ENCODE results near the gene CASP8. TPM values are rescaled to one million over a fixed set of nuclear protein-coding genes. Genes with fewer than 3 reads are reported as not detected.
A peak's percentile ranks its signal among the peaks of the same experiment; 100 is the strongest.

The CASP8 gene
- total and polyA plus RNA-seq, 9 of the 15 experiments (the other 6 are each of a cell fraction or from before 2014, with no cell fraction given), result 10.2 to 31.4 (median 19.4) TPM

DNA sequence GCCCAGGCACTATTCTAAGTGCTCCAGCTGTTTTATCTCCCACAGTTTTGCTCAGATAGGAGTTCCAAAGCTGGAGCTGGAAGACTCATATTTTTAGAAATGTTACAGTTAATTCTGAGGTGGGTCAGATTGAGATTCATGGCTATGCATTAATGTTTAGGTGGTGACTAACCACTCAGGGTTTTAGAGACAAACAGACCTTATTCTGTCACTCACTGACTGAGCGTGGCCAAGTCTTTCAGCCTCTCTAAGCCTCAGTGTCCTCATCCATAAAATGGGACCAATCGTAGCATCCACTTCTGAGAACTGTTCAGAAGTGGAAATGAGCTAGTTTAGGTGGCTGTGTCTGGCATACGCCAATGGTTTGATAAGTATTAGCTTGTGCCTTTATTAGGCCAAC lies 4.3 kb upstream of the CASP8 start:
- ChIA-PET CTCF (ENCODE audit: low intra/inter-chr PET ratio) (no interaction called here), POLR2A (interaction anchor here (1.0 kb wide), 1 partner anchor 9 kb away, joined by 3 read pairs; no protein-coding TSS in a partner anchor)
- in situ Hi-C loops (cut with MboI), result no loop called here
- FAIRE-seq (no peak), DNase-seq (ENCODE audit: extremely low read depth in 1 of 4, low spot score in 3 of 4) (no peak), ATAC-seq (no peak)
- Histone ChIP-seq H3K9me1 (ENCODE audit: control insufficient read depth, insufficient read depth, low read length) (no peaks in the 10 kb centered on the region), H3K36me3 (ENCODE audit: control insufficient read depth, insufficient read depth, low read length) (no peaks in the 10 kb centered on the region), H3K4me1 (replicated peaks in 1 of 2; ENCODE audit: control insufficient read depth in 2 of 2, insufficient read depth in 2 of 2, low read length in 2 of 2) (peaks cover 27 to 37% of the 10 kb centered on the region in 2 experiments), H2AFZ (ENCODE audit: low read depth, low read length) (no peak overlapping the region), H3K27ac (ENCODE audit: extremely low read depth, low read depth, low read length) (peak overlapping the region; percentile 43; the same call in 2 of the 3 replicates), H3K9me3 (replicated peaks; ENCODE audit: control insufficient read depth, insufficient read depth, low read depth, low read length) (no peaks in the 10 kb centered on the region), H3K9ac (ENCODE audit: insufficient read depth in 1 of 2, low read depth in 2 of 2, low read length in 2 of 2) (no peak overlapping the region), H3K4me2 (ENCODE audit: insufficient read depth, low read length) (no peak overlapping the region), H3K27me3 (ENCODE audit: control insufficient read depth in 2 of 2, insufficient read depth in 2 of 2, low read length in 2 of 2) (no peaks in the 10 kb centered on the region), H3K79me2 (ENCODE audit: control insufficient read depth, insufficient read depth, low read length) (peaks cover 32% of the 10 kb centered on the region), H4K20me1 (replicated peaks; ENCODE audit: control insufficient read depth, insufficient read depth, low read length) (no peaks in the 10 kb centered on the region), H3K4me3 (no peak overlapping the region)
- WGBS (ENCODE audit: insufficient coverage, low coverage, missing lambda C conversion rate), result 84% methylated on average over 3 of the region's 3 CpGs
- intact Hi-C loops (cut with micrococcal nuclease), result no loop called here
- no TSS peak for BruUV-seq (replicated peaks)
- TF ChIP-seq ZNF583 (CRISPR knock-in tag; IDR thresholded peaks at IDR 0.05) (no peak), TEAD4 (IDR thresholded peaks at IDR 0.05; ENCODE audit: low read length) (no peak), TEAD4 (CRISPR knock-in tag; IDR thresholded peaks at IDR 0.05; ENCODE audit: borderline replicate concordance) (no peak), SRSF3 (IDR thresholded peaks at IDR 0.05; ENCODE audit: insufficient read depth, low read length) (no peak), RCOR1 (IDR thresholded peaks at IDR 0.05; ENCODE audit: borderline replicate concordance in 1 of 2, low read depth in 2 of 2, low read length in 2 of 2) (0 out of 4 replicates have a peak, but pooled peaks of 1 of the 2 experiments have one; percentile 29), SREBF1 (IDR thresholded peaks at IDR 0.05; ENCODE audit: borderline replicate concordance, low read depth, low read length) (no peak), FOXM1 (IDR thresholded peaks at IDR 0.05; ENCODE audit: low read depth) (no peak), FOXM1 (CRISPR knock-in tag; IDR thresholded peaks at IDR 0.05; ENCODE audit: low read depth) (no peak), BRCA1 (IDR thresholded peaks at IDR 0.05) (no peak), BRCA1 (CRISPR knock-in tag; IDR thresholded peaks at IDR 0.05) (no peak), SMARCB1 (IDR thresholded peaks at IDR 0.05; ENCODE audit: insufficient read length, low read depth) (no peak), MAZ (CRISPR knock-in tag; conservative IDR thresholded peaks at IDR 0.05 in 1 of 2, IDR thresholded peaks at IDR 0.05 in 1 of 2) (no peak), ZNF311 (CRISPR knock-in tag; IDR thresholded peaks at IDR 0.05) (no peak), RBM34 (IDR thresholded peaks at IDR 0.05; ENCODE audit: borderline replicate concordance, insufficient read depth, low read length) (no peak), CUX1 (CRISPR knock-in tag; IDR thresholded peaks at IDR 0.05) (no peak), BRD4 (IDR thresholded peaks at IDR 0.05) (no peak), U2AF1 (optimal IDR thresholded peaks at IDR 0.05; ENCODE audit: low read depth, low read length) (no peak), KDM1A (IDR thresholded peaks at IDR 0.05) (peak; percentile 55 to 84; a peak in 3 of 4 replicates)
- TF ChIP-seq, protein P1, sequence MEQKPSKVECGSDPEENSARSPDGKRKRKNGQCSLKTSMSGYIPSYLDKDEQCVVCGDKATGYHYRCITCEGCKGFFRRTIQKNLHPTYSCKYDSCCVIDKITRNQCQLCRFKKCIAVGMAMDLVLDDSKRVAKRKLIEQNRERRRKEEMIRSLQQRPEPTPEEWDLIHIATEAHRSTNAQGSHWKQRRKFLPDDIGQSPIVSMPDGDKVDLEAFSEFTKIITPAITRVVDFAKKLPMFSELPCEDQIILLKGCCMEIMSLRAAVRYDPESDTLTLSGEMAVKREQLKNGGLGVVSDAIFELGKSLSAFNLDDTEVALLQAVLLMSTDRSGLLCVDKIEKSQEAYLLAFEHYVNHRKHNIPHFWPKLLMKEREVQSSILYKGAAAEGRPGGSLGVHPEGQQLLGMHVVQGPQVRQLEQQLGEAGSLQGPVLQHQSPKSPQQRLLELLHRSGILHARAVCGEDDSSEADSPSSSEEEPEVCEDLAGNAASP (IDR thresholded peaks at IDR 0.05), result no peak
